OCI-LY1 (cell line): ENCODE measurements around the gene KCNK1.

Experiments used
- EZH2 ChIP-seq: fragments of 200-600 bp; sonication (generic), shearing (Covaris generic); IDR thresholded peaks from 2 replicates; pipeline ENCODE4 v1.8.0; 2017; ENCODE audit warnings: borderline replicate concordance, mixed run types, mild to moderate bottlenecking, antibody characterized with exemption, low read length, moderate library complexity, mixed read lengths
- TF ChIP-seq, protein P1 (sequence below): fragments of 200-600 bp; sonication (generic), shearing (Covaris generic); IDR thresholded peaks from 2 replicates; pipeline ENCODE4 v1.5.1; 2017; ENCODE audit warnings: mild to moderate bottlenecking, antibody characterized with exemption, low read length, moderate library complexity, mixed read lengths

DNA sequence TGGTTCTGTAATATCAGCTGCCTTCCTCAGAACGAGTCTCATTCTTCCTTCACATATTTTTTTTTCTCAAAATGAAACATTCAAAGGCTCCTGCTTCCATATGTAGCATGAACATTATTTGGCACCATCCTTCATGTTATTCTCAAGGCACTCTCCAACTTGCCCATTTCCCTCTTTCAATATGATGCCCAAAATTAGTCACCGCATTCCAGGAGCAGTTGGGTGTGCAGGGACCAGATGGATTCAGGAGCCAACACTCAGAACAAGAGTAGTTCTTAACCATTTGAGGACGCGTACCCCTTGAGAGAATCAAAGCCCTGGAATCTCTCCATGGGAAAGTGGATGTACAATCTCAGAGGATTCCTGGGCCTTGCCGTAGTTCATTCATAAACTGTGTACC is 50.3 kb downstream of the KCNK1 start:
- TF ChIP-seq, protein P1, sequence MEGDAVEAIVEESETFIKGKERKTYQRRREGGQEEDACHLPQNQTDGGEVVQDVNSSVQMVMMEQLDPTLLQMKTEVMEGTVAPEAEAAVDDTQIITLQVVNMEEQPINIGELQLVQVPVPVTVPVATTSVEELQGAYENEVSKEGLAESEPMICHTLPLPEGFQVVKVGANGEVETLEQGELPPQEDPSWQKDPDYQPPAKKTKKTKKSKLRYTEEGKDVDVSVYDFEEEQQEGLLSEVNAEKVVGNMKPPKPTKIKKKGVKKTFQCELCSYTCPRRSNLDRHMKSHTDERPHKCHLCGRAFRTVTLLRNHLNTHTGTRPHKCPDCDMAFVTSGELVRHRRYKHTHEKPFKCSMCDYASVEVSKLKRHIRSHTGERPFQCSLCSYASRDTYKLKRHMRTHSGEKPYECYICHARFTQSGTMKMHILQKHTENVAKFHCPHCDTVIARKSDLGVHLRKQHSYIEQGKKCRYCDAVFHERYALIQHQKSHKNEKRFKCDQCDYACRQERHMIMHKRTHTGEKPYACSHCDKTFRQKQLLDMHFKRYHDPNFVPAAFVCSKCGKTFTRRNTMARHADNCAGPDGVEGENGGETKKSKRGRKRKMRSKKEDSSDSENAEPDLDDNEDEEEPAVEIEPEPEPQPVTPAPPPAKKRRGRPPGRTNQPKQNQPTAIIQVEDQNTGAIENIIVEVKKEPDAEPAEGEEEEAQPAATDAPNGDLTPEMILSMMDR: no peak
- TF ChIP-seq EZH2: no peak
